GM21447 (cell line): Measurements from ENCODE around the gene CDNF.
"Not testable (repeated sequence)": the region's sequence is repeated elsewhere in the genome, so short reads cannot be mapped to it uniquely, and the experiment has no call there.

Experiments
- ATAC-seq: cut with Tn5 transposase; IDR thresholded peaks from one replicate; pipeline ENCODE4 v1.9.1; 2021; ENCODE audit not compliant: unreplicated experiment

The CDNF gene

GRCh38 chr10:14837757-14838581 lies at the start of gene CDNF, which contains the start of the genes HSPA14 and MSANTD7:
Gene CDNF, minus strand, starts transcription at chr10:14838037. Its CDS starts 91 bp downstream, at chr10:14837946.
Gene HSPA14, plus strand, starts transcription at chr10:14838306. Its CDS starts 97 bp downstream, at chr10:14838403.
Gene MSANTD7, plus strand, starts transcription at chr10:14838306. Its CDS starts 3,979 bp downstream, at chr10:14842285.
- peak; percentile 92 for ATAC-seq

DNA sequence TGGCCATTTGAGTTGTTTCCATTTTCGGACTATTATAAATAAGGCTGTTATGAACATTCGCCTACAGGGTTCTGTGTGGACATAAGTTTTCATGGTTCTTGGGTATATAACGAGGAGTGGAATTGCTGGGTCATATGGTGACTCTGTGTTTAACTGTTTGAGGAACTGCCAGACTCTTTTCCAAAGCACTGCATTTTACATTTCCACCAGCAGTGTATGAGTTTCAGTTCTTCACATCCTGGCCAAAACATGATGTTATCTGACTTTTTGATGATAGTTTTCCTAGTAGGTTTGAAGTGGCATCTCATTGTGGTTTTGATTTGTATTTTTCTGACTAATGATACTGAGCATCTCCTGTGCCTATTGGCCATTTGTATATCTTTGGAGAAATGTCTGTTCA lies 46.2 kb upstream of the CDNF start:
- no peak for ATAC-seq

DNA sequence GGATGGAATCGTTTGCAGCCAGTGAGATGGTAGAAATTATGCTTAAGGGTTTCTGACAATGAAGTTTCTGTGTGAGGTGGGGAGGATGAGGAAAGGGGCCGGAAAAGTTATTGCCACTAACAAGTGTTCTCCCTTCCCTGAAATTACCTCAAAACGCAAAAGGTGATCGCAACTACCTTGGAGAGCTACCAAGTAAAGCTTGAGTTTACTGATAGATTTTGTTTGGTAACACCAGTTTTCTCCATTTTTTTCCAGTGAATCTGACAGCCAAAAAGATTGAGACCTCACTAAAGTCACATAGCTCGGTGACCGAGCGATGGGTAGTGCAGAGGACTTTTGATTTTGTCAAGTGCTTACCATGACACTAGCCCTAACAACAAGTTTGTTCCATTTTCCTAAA lies 42.4 kb upstream of the CDNF start:
- no peak for ATAC-seq

- ATAC-seq, result no peak
Observed at GRCh38 chr10:14879928-14880193, 42.0 kb upstream of the CDNF start.

GRCh38 chr10:14879124-14879927 lies 41.5 kb upstream of the CDNF start:
- ATAC-seq, result peak; percentile 22

- peak; percentile 84 for ATAC-seq
Observed at GRCh38 chr10:14878266-14879123, 40.7 kb upstream of the CDNF start, which contains the start of gene SUV39H2. Gene SUV39H2, plus strand, starts transcription at chr10:14878866. Its CDS starts 23 bp downstream, at chr10:14878889.

DNA sequence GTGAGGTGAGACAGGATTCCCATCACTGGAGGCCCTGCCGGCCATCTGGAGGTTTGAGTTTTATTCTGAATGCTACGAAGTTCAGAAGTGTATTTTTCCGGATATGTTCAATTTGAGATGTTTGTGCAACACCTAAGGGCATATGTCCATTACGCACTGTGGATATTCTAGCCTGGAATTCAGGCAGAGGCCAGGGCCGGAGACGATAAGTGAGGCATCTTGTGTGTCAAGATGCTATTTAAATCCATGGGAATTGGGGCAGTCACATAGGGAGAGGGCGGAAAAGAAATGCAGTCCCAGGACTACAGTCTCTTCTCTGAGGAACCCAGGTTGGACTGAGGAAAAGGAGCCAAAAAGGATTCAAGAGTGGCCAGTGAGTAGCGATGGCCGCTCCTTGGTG lies 38.9 kb upstream of the CDNF start:
- ATAC-seq, result no peak

DNA sequence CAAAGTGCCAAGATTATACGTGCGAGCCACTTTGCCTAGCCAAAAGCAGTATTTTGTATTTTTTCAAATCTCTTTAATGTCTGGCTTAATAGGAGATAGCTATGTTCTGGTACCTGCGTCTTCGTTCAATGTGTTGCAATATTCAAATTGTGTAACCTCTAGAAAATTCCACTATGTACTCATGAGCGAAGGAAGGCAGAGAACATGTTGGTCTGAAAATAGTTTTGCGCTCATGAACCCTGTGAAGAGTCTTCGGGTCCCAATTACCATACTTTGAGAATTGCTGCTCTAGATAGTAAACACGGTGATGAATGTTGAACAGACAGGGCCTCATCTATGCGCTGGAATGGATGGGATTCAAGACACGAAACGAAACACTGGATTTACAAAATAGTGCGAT lies 38.1 kb upstream of the CDNF start:
- no peak for ATAC-seq

DNA sequence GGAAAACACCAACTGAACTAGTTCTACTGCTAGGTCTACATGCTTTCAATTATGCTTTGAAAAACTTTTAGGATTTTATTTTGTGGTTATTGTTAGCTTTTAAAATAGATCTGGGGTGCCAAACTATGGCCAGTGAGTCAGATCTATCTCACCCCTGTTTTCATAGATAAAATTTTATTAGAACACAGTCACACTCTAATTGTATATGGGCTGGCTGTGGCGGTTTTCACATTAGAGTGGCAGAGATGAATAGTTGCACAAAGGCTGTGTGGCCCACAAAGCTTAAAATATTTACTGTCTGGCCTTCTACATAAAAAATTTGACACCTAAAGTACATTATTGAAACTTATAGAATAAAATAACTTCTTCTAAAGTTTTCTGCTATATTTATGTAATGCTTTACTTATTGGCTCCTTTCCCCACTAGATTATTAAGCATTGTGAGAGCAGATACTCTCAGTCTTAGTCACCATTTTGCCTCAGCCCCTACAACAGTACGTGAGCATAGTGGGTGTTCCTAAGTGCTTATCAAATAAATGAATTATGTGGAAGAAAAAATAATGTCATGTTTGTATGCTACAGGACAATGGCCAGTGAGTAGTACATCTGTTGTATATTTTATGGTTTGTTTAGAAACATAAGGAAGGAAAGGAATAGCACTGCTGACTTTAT lies 35.4 kb upstream of the CDNF start:
- ATAC-seq, result peak; percentile 55

DNA sequence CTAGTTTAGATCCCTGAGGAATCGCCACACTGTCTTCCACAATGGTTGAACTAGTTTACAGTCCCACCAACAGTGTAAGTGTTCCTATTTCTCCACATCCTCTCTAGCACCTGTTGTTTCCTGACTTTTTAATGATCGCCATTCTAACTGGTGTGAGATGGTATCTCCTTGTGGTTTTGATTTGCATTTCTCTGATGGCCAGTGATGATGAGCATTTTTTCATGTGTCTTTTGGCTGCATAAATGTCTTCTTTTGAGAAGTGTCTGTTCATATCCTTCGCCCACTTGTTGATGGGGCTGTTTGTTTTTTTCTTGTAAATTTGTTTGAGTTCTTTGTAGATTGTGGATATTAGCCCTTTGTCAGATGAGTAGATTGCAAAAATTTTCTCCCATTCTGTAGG lies 27.0 kb upstream of the CDNF start:
- ATAC-seq, result not testable (repeated sequence)

- ATAC-seq, result not testable (repeated sequence)
Observed at GRCh38 chr10:14864466-14864865, 26.6 kb upstream of the CDNF start.

- ATAC-seq, result no peak
Observed at GRCh38 chr10:14860791-14861190, 23.0 kb upstream of the CDNF start.

DNA sequence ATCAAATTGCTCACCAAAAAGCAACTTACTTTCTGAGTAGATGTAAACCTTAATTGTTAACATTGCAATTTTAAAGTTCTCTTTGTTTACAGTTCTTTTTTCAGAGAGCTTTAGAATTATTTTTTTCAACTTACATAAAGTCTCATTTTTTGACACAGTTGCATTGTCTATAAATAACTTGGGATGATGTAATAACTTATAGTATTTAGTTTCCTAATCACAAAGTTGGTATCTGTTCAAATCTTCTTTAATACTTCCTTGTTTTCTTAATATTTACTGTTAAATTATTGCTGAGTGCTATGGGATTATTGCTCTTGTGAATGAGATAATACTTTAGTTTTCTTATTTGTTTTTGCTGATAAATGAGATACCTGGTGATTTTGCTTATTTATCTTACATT lies 21.9 kb upstream of the CDNF start:
- no peak for ATAC-seq

DNA sequence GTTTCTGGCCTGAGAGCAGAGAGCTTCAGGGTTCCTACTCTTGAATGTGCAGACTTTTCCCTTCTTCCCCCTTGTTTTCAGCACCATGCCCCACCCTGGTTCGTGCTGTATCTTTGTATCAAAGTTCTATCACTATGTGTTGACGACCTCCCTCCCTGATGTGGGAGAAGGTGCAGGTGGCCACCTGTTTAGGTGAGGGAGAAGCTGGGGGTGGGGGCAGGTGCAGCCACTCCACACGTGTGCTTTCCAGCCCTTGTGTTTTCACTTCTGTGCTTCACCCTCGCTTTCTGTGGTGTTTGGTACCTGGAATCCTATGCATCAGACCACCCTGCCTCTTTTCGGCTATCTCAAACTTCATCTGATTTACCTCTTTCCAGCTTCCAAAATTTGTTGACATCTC lies 21.2 kb upstream of the CDNF start:
- ATAC-seq, result no peak

DNA sequence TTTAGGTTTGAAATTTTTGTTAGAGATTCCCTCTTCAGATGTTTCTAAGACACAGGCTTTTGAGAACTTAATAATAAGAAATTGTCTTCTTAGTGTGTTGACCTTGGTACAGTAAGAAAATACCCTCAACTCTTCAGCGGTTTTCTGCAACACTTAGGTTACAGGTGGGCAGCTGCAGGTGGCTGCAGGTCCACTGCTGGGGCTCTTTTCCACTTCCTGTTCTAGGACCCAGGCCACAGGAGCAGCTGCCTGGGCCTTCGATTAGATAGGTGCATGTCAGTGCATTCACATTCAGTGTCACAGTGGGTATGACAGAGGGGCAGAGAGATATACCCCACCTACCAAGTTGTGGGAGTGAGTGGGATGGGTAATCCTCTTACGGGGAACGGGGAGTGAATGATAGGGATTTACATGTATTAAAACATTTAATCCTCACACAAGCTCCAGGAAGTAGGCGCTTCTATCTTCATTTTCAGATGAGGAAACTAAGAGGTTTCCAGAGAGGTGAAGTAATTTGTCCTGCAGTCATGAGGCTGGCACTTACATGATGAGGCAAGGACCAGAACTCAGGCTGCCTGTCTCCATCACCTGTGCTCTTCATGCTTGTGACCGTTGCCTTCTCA lies 20.6 kb upstream of the CDNF start:
- no peak for ATAC-seq

DNA sequence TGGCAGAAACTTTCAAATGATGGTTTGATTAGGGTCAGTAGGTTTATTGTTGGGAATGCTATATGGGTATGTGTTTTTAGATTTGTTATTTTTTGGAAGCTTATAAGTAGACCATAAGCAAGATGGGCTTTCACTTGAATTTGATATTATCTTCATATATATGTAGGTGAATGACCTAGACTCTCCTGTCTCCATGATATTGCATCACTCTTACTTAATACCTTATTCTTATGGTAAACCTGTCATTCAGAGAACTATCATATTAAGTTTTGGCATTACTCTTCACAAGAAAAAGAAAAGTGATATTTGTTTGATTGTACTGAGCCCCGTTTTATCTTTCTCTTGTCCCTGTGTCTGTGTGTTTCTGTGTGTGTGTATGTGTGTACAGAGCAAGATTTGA lies 17.6 kb upstream of the CDNF start:
- no peak for ATAC-seq

- no peak for ATAC-seq
Observed at GRCh38 chr10:14852236-14852635, 14.4 kb upstream of the CDNF start.

DNA sequence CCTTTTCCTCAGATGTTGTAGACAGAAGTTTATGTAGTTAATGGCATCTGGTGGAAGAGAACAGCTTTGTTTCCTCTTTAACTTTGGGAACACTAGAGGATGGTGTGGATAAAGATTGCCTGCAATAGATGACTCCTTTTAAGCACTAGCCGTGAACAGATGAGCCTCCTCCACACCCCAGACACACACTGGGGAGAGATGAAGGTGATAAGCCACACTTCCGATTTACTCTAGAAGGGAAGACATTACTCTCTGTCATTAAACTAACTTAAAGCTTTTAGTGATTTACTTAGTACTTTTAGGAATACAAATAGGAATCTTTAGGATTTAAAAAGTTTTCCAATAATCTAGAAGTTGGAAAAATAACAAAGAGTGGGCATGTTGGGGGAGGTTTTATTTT lies 7.1 kb upstream of the CDNF start:
- no peak for ATAC-seq

DNA sequence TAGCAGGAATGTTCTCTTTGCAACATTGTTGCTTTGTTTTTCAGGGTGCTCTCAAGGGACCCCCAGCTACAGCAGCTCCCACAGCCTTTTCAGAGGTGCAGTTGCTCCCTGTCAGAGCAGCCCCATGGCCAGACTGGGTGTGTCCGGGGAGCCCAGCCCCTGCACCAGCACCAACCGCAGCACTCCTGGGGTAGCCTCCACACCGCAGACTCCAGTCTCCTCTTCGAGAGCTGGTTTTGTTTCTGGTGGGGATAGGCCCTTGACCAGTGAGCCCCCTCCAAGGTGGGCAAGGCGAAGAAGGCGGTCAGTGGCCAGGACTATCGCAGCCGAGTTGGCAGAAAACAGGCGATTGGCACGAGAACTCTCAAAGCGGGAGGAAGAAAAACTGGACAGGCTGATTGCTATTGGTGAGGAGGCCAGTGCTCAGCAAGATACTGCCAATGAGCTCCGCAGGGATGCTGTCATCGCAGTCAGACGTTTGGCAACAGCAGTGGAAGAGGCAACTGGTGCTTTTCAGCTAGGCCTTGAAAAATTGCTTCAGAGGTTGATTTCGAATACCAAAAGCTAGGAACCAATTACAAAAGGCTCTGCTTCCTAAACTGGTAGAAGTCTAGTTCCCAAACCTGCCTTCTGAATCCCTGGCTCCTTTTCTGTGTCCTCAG lies 5.6 kb upstream of the CDNF start:
- no peak for ATAC-seq

DNA sequence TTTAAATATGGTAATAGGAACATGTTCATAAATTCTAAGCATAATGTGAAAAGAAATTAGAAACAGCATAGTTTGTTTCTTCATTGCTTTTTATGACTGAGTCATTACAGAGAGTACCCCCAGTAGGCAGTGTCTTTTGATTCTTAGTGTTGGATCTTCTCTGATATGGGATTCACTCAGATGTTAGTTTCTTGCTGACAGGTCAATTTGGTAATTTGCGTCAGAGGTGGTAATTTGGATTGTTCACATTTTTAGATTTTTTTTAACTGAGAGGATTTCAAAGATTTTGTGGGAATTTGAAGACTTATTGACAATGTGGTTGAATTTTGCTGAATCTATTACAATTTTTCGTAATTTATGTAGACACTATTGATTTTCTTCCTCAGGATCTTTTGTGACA lies 2.3 kb upstream of the CDNF start:
- ATAC-seq, result no peak
